Vagina (tissue), 2 donors: ENCODE results near the gene BSDC1. TPM values are rescaled to one million over a fixed set of nuclear protein-coding genes. Genes with fewer than 3 reads are reported as not detected.

Experiments
- DNase-seq, 2 donors: peaks; one replicate each; pipeline ENCODE4 v3.0.0-alpha.2; 2017; ENCODE audit errors: extremely low spot score in 2 of 2
- H3K27ac ChIP-seq: fragments of 200-600 bp; sonication (generic); one replicate; pipeline ENCODE4 v1.5.1; 2019
- H3K27me3 ChIP-seq: fragments of 200-600 bp; sonication (generic); one replicate; pipeline ENCODE4 v1.5.1; 2019
- H3K36me3 ChIP-seq, 2 donors: fragments of 200-600 bp; sonication (generic); one replicate each; pipeline ENCODE4 v1.5.1; 2017 to 2019
- H3K4me1 ChIP-seq: fragments of 200-600 bp; sonication (generic); one replicate; pipeline ENCODE4 v1.5.1; 2019
- H3K4me3 ChIP-seq, 2 donors: fragments of 200-600 bp; sonication (generic); 1 replicate in 1 of 2; 2 replicates in 1 of 2; pipeline ENCODE4 v1.5.1; 2016 to 2019
- H3K9me3 ChIP-seq: fragments of 200-600 bp; sonication (generic); one replicate; pipeline ENCODE4 v1.5.1; 2019
- POLR2A ChIP-seq, 2 donors: fragments of 450-650 bp; IDR thresholded peaks; one replicate each; pipeline ENCODE4 v1.6.1; 2017; ENCODE audit warnings: antibody characterized with exemption in 2 of 2, mild to moderate bottlenecking in 2 of 2, moderate library complexity in 2 of 2
- POLR2AphosphoS5 ChIP-seq, 2 donors: sonication (generic); formaldehyde crosslinking; IDR thresholded peaks; one replicate each; pipeline ENCODE4 v1.9.0; 2017; ENCODE audit warnings: antibody characterized with exemption in 2 of 2, mild to moderate bottlenecking in 2 of 2, low read depth in 1 of 2; ENCODE audit not compliant: insufficient read depth in 1 of 2
- intact Hi-C: fragments of 100-400 bp; cut with DNase I; formaldehyde crosslinking; loops from one replicate; pipeline ENCODE4 v1.15.1; 2023
- total RNA-seq: library from RNA; depleted of rRNA; stranded (reverse); fragments of >200 nt; gene quantifications from one replicate; pipeline ENCODE4 v1.2.3, GENCODE V29; 2016
- TF ChIP-seq, protein P1 (sequence below), 3 experiments: fragments of 450-650 bp in 2 of 3; fragments of 200-600 bp in 1 of 3; sonication (generic) in 1 of 3; IDR thresholded peaks; one replicate each; pipeline ENCODE4 v1.5.1; 2017 to 2019; ENCODE audit warnings: antibody characterized with exemption in 3 of 3, mild to moderate bottlenecking in 2 of 3, moderate library complexity in 2 of 3

The BSDC1 gene
- total RNA-seq, 1 donor from 2014 or later: 54.3 TPM

GRCh38 chr1:32341186-32341757 lies 53.0 kb downstream of the BSDC1 start:
- no peak overlapping the region for H3K27ac ChIP-seq

DNA sequence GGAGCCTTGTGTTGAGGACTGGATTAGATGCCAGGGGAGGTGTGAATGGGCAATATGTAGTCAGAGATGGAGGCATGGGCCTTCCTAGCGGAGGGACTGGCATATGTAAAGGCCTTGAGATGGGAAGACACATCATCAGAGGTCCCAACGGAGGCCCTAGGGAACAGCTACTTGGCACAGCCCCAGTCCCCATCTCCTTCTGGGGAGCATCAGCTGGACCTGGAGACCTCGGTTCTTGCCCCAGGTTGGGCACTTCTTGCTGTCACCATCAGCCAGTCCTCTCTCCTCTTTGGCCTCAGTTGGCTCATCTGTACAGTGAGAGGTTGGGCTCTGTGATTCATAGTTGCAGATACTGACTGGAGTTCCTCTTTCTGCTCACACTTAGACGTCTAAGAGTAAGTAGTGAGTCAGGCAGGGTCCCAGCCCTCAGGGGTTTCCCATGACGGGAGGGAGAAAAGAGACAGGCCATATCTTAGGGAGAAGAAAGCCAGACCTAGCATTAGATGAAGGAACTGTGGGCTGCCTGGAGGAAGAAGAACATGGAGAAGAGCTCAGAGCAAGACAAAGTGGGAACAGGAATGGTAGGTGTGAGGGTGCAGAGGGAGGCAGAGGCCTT lies 54.8 kb downstream of the BSDC1 start:
- Histone ChIP-seq H3K4me1 (peaks cover 21% of the 10 kb centered on the region), H3K36me3 (no peaks in the 10 kb centered on the region), H3K27me3 (no peaks in the 10 kb centered on the region), H3K27ac (no peak overlapping the region), H3K4me3 (no peak overlapping the region), H3K9me3 (no peaks in the 10 kb centered on the region)
- no peak for DNase-seq
- intact Hi-C loops: no loop called here
- no peak for TF ChIP-seq POLR2AphosphoS5 (IDR thresholded peaks at IDR 0.05; ENCODE audit: insufficient read depth in 1 of 2, low read depth in 1 of 2)
- TF ChIP-seq, protein P1, sequence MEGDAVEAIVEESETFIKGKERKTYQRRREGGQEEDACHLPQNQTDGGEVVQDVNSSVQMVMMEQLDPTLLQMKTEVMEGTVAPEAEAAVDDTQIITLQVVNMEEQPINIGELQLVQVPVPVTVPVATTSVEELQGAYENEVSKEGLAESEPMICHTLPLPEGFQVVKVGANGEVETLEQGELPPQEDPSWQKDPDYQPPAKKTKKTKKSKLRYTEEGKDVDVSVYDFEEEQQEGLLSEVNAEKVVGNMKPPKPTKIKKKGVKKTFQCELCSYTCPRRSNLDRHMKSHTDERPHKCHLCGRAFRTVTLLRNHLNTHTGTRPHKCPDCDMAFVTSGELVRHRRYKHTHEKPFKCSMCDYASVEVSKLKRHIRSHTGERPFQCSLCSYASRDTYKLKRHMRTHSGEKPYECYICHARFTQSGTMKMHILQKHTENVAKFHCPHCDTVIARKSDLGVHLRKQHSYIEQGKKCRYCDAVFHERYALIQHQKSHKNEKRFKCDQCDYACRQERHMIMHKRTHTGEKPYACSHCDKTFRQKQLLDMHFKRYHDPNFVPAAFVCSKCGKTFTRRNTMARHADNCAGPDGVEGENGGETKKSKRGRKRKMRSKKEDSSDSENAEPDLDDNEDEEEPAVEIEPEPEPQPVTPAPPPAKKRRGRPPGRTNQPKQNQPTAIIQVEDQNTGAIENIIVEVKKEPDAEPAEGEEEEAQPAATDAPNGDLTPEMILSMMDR (IDR thresholded peaks at IDR 0.05): no peak
- TF ChIP-seq POLR2A (IDR thresholded peaks at IDR 0.05): no peak

More at GRCh38 chr1:32341186-32341757, 53.0 kb downstream of the BSDC1 start:
- Histone ChIP-seq H3K4me3 (no peak overlapping the region), H3K4me1 (peaks cover 11% of the 10 kb centered on the region), H3K36me3 (no peaks in the 10 kb centered on the region), H3K9me3 (no peaks in the 10 kb centered on the region), H3K27me3 (no peaks in the 10 kb centered on the region)
- no peak for TF ChIP-seq POLR2AphosphoS5 (IDR thresholded peaks at IDR 0.05; ENCODE audit: insufficient read depth in 1 of 2, low read depth in 1 of 2)
- TF ChIP-seq POLR2A (IDR thresholded peaks at IDR 0.05): no peak
- TF ChIP-seq, protein P1 (IDR thresholded peaks at IDR 0.05): no peak
- no peak for DNase-seq
- intact Hi-C loops: no loop called here

DNA sequence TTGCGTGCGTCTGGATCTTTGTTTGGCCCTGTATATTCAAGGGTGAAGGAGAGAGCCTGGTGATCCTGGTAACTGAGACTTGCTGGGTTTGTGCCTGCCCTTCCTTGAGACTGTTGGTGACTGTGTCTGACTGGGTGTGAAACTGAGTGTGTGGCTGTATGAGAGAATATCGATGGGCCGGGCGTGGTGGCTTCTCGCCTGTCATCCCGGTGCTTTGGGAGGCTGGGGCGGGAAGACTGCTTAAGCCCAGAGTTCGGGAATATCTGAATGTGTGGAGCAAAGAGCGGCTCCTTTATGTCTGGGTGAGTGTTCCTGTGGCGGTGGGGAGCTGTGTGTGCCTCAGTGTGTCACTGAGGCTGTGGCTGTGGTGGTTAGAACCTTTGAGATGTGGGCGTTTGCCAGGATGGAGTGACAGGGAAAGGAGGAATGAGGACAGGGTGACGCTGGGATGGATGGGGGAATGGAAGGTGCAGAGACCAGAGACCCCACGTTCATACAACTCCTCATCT lies 55.5 kb downstream of the BSDC1 start:
- Histone ChIP-seq H3K4me3 (no peak overlapping the region), H3K4me1 (peaks cover 25% of the 10 kb centered on the region), H3K9me3 (no peaks in the 10 kb centered on the region), H3K27ac (no peak overlapping the region), H3K36me3 (no peaks in the 10 kb centered on the region), H3K27me3 (no peaks in the 10 kb centered on the region)
- no peak for TF ChIP-seq POLR2A (IDR thresholded peaks at IDR 0.05)
- no peak for TF ChIP-seq POLR2AphosphoS5 (IDR thresholded peaks at IDR 0.05; ENCODE audit: insufficient read depth in 1 of 2, low read depth in 1 of 2)
- TF ChIP-seq, protein P1 (IDR thresholded peaks at IDR 0.05): no peak
- DNase-seq: no peak
- intact Hi-C loops: no loop called here

GRCh38 chr1:32337855-32338636 lies 56.2 kb downstream of the BSDC1 start:
- DNase-seq: no peak
- no peaks in the 10 kb centered on the region for H3K27me3 ChIP-seq
- no peaks in the 10 kb centered on the region for H3K36me3 ChIP-seq
- no peak overlapping the region for H3K4me3 ChIP-seq
- H3K4me1 ChIP-seq: peaks cover 25% of the 10 kb centered on the region
- intact Hi-C loops: no loop called here
- H3K9me3 ChIP-seq: no peaks in the 10 kb centered on the region
- no peak overlapping the region for H3K27ac ChIP-seq
- TF ChIP-seq POLR2A (IDR thresholded peaks at IDR 0.05) (no peak), POLR2AphosphoS5 (IDR thresholded peaks at IDR 0.05; ENCODE audit: insufficient read depth in 1 of 2, low read depth in 1 of 2) (no peak)
- TF ChIP-seq, protein P1 (IDR thresholded peaks at IDR 0.05): no peak
